H9 (cell line): ENCODE data around the gene SORCS2. TPM values are rescaled to one million over a fixed set of nuclear protein-coding genes. Genes with fewer than 3 reads are reported as not detected.

Experiments
- DNase-seq: peaks from one replicate; pipeline ENCODE4 v3.0.0-alpha.2; 2017
- H2AFZ ChIP-seq: one replicate; pipeline ENCODE4 v1.6.1; 2013; ENCODE audit warnings: mild to moderate bottlenecking, low read length, control low read depth, moderate library complexity
- H2AK5ac ChIP-seq: 2 replicates; pipeline ENCODE4 v1.6.1; 2013; ENCODE audit warnings: low read length, control low read depth, mixed read lengths; ENCODE audit not compliant: insufficient read length
- H2BK120ac ChIP-seq: one replicate; pipeline ENCODE4 v1.6.1; 2013; ENCODE audit warnings: low read depth, mild to moderate bottlenecking, low read length, control low read depth, inconsistent platforms; ENCODE audit not compliant: poor library complexity, severe bottlenecking
- H2BK12ac ChIP-seq: 2 replicates; pipeline ENCODE4 v1.6.1; 2013; ENCODE audit warnings: low read length, control low read depth, mixed read lengths, low read depth; ENCODE audit not compliant: insufficient read length
- H2BK15ac ChIP-seq: 2 replicates; pipeline ENCODE4 v1.6.1; 2013; ENCODE audit warnings: low read depth, low read length, control low read depth
- H2BK20ac ChIP-seq: one replicate; pipeline ENCODE4 v1.6.1; 2013; ENCODE audit warnings: low read depth, mild to moderate bottlenecking, low read length, control low read depth, inconsistent platforms; ENCODE audit not compliant: poor library complexity, severe bottlenecking
- H2BK5ac ChIP-seq: 2 replicates; pipeline ENCODE4 v1.6.1; 2013; ENCODE audit warnings: low read length, control low read depth, mixed read lengths; ENCODE audit not compliant: insufficient read length
- H3K14ac ChIP-seq: 2 replicates; pipeline ENCODE4 v1.6.1; 2013; ENCODE audit warnings: low read length, control low read depth; ENCODE audit not compliant: insufficient read depth
- H3K18ac ChIP-seq: 2 replicates; pipeline ENCODE4 v1.6.1; 2013; ENCODE audit warnings: low read depth, mild to moderate bottlenecking, mixed read lengths, low read length, control low read depth; ENCODE audit not compliant: insufficient read length
- H3K23ac ChIP-seq: 2 replicates; pipeline ENCODE4 v1.6.1; 2013; ENCODE audit warnings: low read length, control low read depth, mixed read lengths, low read depth; ENCODE audit not compliant: insufficient read length
- H3K23me2 ChIP-seq: 2 replicates; pipeline ENCODE4 v1.6.1; 2013; ENCODE audit warnings: low read depth, mild to moderate bottlenecking, mixed read lengths, low read length, control low read depth; ENCODE audit not compliant: insufficient read length, poor library complexity, severe bottlenecking
- H3K27ac ChIP-seq: 2 replicates; pipeline ENCODE4 v1.5.1; 2013; ENCODE audit warnings: low read length, control low read depth, mixed read lengths, low read depth; ENCODE audit not compliant: insufficient read length
- H3K27me3 ChIP-seq: 2 replicates; pipeline ENCODE4 v1.6.1; 2013; ENCODE audit warnings: low read length, control low read depth, inconsistent platforms; ENCODE audit not compliant: insufficient read depth
- H3K4ac ChIP-seq: 2 replicates; pipeline ENCODE4 v1.6.1; 2013; ENCODE audit warnings: low read depth, mild to moderate bottlenecking, control low read depth, inconsistent platforms, low read length, moderate library complexity
- H3K4me1 ChIP-seq: 2 replicates; pipeline ENCODE4 v1.6.1; 2013; ENCODE audit warnings: low read length, control low read depth, inconsistent platforms; ENCODE audit not compliant: insufficient read depth
- H3K4me2 ChIP-seq: 2 replicates; pipeline ENCODE4 v1.6.1; 2013; ENCODE audit warnings: low read length, control low read depth, mixed read lengths; ENCODE audit not compliant: insufficient read length, insufficient read depth
- H3K56ac ChIP-seq: 2 replicates; pipeline ENCODE4 v1.6.1; 2013; ENCODE audit warnings: low read depth, mild to moderate bottlenecking, mixed read lengths, low read length, control low read depth; ENCODE audit not compliant: insufficient read length
- H3K79me1 ChIP-seq: 2 replicates; pipeline ENCODE4 v1.6.1; 2013; ENCODE audit warnings: low read depth, mild to moderate bottlenecking, moderate library complexity, low read length, control low read depth, inconsistent platforms; ENCODE audit not compliant: insufficient read depth, poor library complexity, severe bottlenecking
- H3K79me2 ChIP-seq: 2 replicates; pipeline ENCODE4 v1.6.1; 2013; ENCODE audit warnings: low read length, control low read depth, inconsistent platforms; ENCODE audit not compliant: insufficient read depth
- H3K9ac ChIP-seq: 2 replicates; pipeline ENCODE4 v1.6.1; 2013; ENCODE audit warnings: low read length, control low read depth, mixed read lengths; ENCODE audit not compliant: insufficient read length; ENCODE audit errors: extremely low read depth
- H3K9me3 ChIP-seq: one replicate; pipeline ENCODE4 v1.6.1; 2013; ENCODE audit warnings: low read depth, low read length, inconsistent platforms; ENCODE audit not compliant: control insufficient read depth
- H3T11ph ChIP-seq: one replicate; pipeline ENCODE4 v1.6.1; 2013; ENCODE audit warnings: mild to moderate bottlenecking, low read length, control low read depth, inconsistent platforms
- H4K20me1 ChIP-seq: one replicate; pipeline ENCODE4 v1.6.1; 2013; ENCODE audit not compliant: control insufficient read depth, insufficient read length, insufficient read depth
- H4K5ac ChIP-seq: 2 replicates; pipeline ENCODE4 v1.6.1; 2013; ENCODE audit warnings: low read depth, mild to moderate bottlenecking, mixed read lengths, low read length, control low read depth; ENCODE audit not compliant: insufficient read length
- H4K8ac ChIP-seq: replicated peaks from 2 replicates; pipeline ENCODE4 v1.6.1; 2013; ENCODE audit warnings: low read length, control low read depth, mixed read lengths, low read depth; ENCODE audit not compliant: insufficient read length
- H4K91ac ChIP-seq: 2 replicates; pipeline ENCODE4 v1.6.1; 2013; ENCODE audit warnings: low read depth, mild to moderate bottlenecking, moderate library complexity, mixed read lengths, low read length, control low read depth; ENCODE audit not compliant: insufficient read length
- H3K27ac Mint-ChIP-seq, 3 experiments: 2 replicates in 2 of 3; 3 replicates in 1 of 3; pipeline ENCODE4 v1.8.0; 2020 to 2021; ENCODE audit warnings: mixed read lengths in 3 of 3, mild to moderate bottlenecking in 1 of 3, moderate library complexity in 1 of 3
- H3K27me3 Mint-ChIP-seq: 2 replicates; pipeline ENCODE4 v1.8.0; 2021; ENCODE audit warnings: low read depth, mild to moderate bottlenecking, moderate library complexity, mixed read lengths
- H3K36me3 Mint-ChIP-seq, 3 experiments: 2 replicates in 2 of 3; 3 replicates in 1 of 3; pipeline ENCODE4 v1.8.0; 2020 to 2021; ENCODE audit warnings: low read depth in 3 of 3, mixed read lengths in 3 of 3; ENCODE audit not compliant: insufficient read depth in 1 of 3
- H3K4me1 Mint-ChIP-seq, 2 experiments: 2 replicates each; pipeline ENCODE4 v1.8.0; 2020; ENCODE audit warnings: mixed read lengths in 2 of 2
- H3K4me3 Mint-ChIP-seq, 2 experiments: 2 replicates in 1 of 2; 3 replicates in 1 of 2; pipeline ENCODE4 v1.8.0; 2020 to 2021; ENCODE audit warnings: mild to moderate bottlenecking in 2 of 2, mixed read lengths in 2 of 2, moderate library complexity in 1 of 2
- H3K9me3 Mint-ChIP-seq, 2 experiments: 2 replicates in 1 of 2; 3 replicates in 1 of 2; pipeline ENCODE4 v1.8.0; 2020; ENCODE audit warnings: mild to moderate bottlenecking in 2 of 2, mixed read lengths in 2 of 2, moderate library complexity in 1 of 2
- CTCF ChIP-seq: fragments of 200-600 bp; sonication (generic); conservative IDR thresholded peaks from 3 replicates; pipeline ENCODE4 v1.8.0; 2021; ENCODE audit warnings: antibody characterized with exemption, mild to moderate bottlenecking
- WGBS: extraction: QIAGEN DNeasy Blood & Tissue Kit; methylation state at CpG from one replicate; pipeline ENCODE4 v1.1.7; 2013; ENCODE audit warnings: missing lambda C conversion rate, low lambda C conversion rate, mixed read lengths; ENCODE audit not compliant: insufficient read length; ENCODE audit errors: extremely low coverage; 5-methylcytosine and 5-hydroxymethylcytosine counted together
- total RNA-seq: library from RNA; stranded (reverse); gene quantifications from 2 replicates; pipeline ENCODE4 v1.2.1, GENCODE V29; 2021

SORCS2 gene
- total RNA-seq, 1 experiment from 2014 or later = 0.57 TPM

- Histone ChIP-seq H2BK12ac (no peak overlapping the region), H3K56ac (no peak overlapping the region), H4K20me1 (no peaks in the 10 kb centered on the region), H2AK5ac (no peak overlapping the region), H3K27me3 (no peaks in the 10 kb centered on the region), H4K5ac (no peak overlapping the region), H3K4ac (no peak overlapping the region), H3K4me2 (no peak overlapping the region), H2BK120ac (no peak overlapping the region), H3K9ac (no peak overlapping the region), H3K79me1 (no peaks in the 10 kb centered on the region), H2BK15ac (no peak overlapping the region), H3K23ac (no peak overlapping the region), H2BK20ac (no peak overlapping the region), H2AFZ (no peak overlapping the region), H3K14ac (no peak overlapping the region), H3T11ph (no peak overlapping the region), H3K4me1 (no peaks in the 10 kb centered on the region), H3K27ac (no peak overlapping the region), H3K18ac (no peak overlapping the region), H3K79me2 (no peaks in the 10 kb centered on the region), H4K8ac (no peak overlapping the region), H3K9me3 (no peaks in the 10 kb centered on the region), H3K23me2 (no peaks in the 10 kb centered on the region), H4K91ac (no peak overlapping the region), H2BK5ac (no peak overlapping the region)
- no peak for DNase-seq
- Mint-ChIP-seq H3K27me3 (no peaks in the 10 kb centered on the region; the same call in 1 of the 2 replicates), H3K27ac (no peak overlapping the region), H3K4me1 (no peaks in the 10 kb centered on the region), H3K9me3 (no peaks in the 10 kb centered on the region), H3K36me3 (no peaks in the 10 kb centered on the region; a peak in 1 of 7 replicates), H3K4me3 (no peak overlapping the region)
- WGBS = no CpG with 5 or more reads among the region's 4 CpGs
- no peak for TF ChIP-seq CTCF
These were observed 31.7 kb downstream of the SORCS2 start for GRCh38 chr4:7224001-7224400.
